Mucosa of rectum (tissue), 2 donors: ENCODE data around the gene UBALD1.
A peak's percentile ranks its signal among the peaks of the same experiment; 100 is the strongest.

Experiments
- H3K27ac ChIP-seq, 2 donors: one replicate each; pipeline ENCODE4 v1.7.0; 2013; ENCODE audit warnings: inconsistent platforms in 2 of 2, low read depth in 2 of 2, low read length in 2 of 2
- H3K27me3 ChIP-seq, 2 donors: one replicate each; pipeline ENCODE4 v1.7.0; 2013; ENCODE audit warnings: low read length in 2 of 2; ENCODE audit not compliant: control insufficient read depth in 2 of 2, insufficient read depth in 2 of 2
- H3K36me3 ChIP-seq, 2 donors: one replicate each; pipeline ENCODE4 v1.7.0; 2013; ENCODE audit warnings: low read length in 2 of 2; ENCODE audit not compliant: control insufficient read depth in 2 of 2, insufficient read depth in 2 of 2
- H3K4me1 ChIP-seq, 2 donors: one replicate each; pipeline ENCODE4 v1.7.0; 2013; ENCODE audit warnings: low read length in 2 of 2, mild to moderate bottlenecking in 1 of 2; ENCODE audit not compliant: control insufficient read depth in 2 of 2, insufficient read depth in 2 of 2
- H3K4me3 ChIP-seq, 2 donors: one replicate each; pipeline ENCODE4 v1.7.0; 2013; ENCODE audit warnings: low read length in 2 of 2
- H3K9ac ChIP-seq, 2 donors: one replicate each; pipeline ENCODE4 v1.7.0; 2013; ENCODE audit warnings: low read length in 2 of 2, low read depth in 1 of 2, mild to moderate bottlenecking in 1 of 2
- H3K9me3 ChIP-seq, 2 donors: one replicate each; pipeline ENCODE4 v1.7.0; 2013; ENCODE audit warnings: low read length in 2 of 2; ENCODE audit not compliant: control insufficient read depth in 2 of 2
- donor health status: healthy.
- donor health status: Normal muscosa, but diverticular disease.

Gene UBALD1

DNA sequence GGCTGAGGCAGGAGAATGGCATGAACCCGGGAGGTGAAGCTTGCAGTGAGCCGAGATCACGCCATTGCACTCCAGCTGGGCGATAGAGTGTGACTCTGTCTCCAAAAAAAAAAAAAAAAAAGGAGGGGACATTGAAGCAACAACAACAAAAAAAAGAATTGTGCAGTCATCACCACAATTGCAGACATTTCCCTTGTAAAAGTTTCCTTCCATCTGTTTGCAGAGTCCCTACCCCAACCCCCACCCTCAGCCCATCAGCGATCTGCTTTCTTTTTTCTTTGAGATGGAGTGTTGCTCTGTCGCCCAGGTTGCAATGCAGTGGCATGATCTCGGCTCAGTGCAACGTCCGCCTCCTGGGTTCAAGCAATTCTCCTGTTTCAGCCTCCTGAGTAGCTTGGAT lies 13.6 kb upstream of the UBALD1 start:
- Histone ChIP-seq H3K36me3 (peaks cover 0 to 5% of the 10 kb centered on the region in 2 donors), H3K4me1 (peaks cover 11 to 18% of the 10 kb centered on the region in 2 donors), H3K9me3 (no peaks in the 10 kb centered on the region), H3K27me3 (no peaks in the 10 kb centered on the region), H3K4me3 (no peak overlapping the region), H3K9ac (no peak overlapping the region), H3K27ac (no peak overlapping the region)

GRCh38 chr16:4626396-4626795 lies 11.7 kb upstream of the UBALD1 start:
- peaks cover 0 to 5% of the 10 kb centered on the region in 2 donors for H3K36me3 ChIP-seq
- H3K27ac ChIP-seq, result peak overlapping the region in 1 of 2 donors; percentile 96
- no peaks in the 10 kb centered on the region for H3K27me3 ChIP-seq
- peak overlapping the region in 1 of 2 donors; percentile 98 for H3K9ac ChIP-seq
- peaks cover 11 to 18% of the 10 kb centered on the region in 2 donors for H3K4me1 ChIP-seq
- no peaks in the 10 kb centered on the region for H3K9me3 ChIP-seq
- H3K4me3 ChIP-seq, result peak overlapping the region; percentile 90 to 96

DNA sequence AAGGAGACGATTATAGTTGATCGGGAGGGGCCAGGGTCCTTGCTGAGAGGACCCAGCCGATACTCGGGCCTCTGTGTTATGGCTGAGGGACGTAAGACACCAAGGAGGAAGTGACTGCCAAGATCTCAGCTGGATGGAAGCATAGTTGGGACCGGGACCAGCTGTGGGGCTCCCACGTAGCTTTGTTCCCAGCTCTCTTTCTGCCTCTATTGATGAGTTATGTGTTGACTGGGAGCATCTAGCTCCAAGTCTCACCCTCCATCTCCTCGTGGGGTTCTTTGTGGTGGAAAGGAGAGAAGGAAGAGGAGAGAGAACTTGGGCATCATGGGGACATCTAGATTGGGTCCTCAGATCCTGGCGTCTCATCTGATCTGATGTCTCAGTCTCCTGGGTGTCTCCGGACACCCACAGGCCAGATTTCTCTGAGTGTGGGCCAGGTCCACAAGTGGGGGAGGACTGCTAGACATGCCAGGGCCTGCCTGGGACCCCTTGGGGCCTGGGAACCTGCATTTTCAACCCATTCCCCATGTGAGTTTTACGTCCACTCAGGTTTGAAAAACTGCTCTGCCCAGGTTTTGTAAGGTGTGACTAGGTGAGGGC lies 11.0 kb upstream of the UBALD1 start:
- H3K4me3 ChIP-seq, result peak overlapping the region; percentile 90 to 96
- H3K4me1 ChIP-seq, result peaks cover 11 to 18% of the 10 kb centered on the region in 2 donors
- peak overlapping the region; percentile 84 to 98 for H3K9ac ChIP-seq
- H3K36me3 ChIP-seq, result peaks cover 0 to 5% of the 10 kb centered on the region in 2 donors
- peak overlapping the region; percentile 96 for H3K27ac ChIP-seq
- H3K9me3 ChIP-seq, result no peaks in the 10 kb centered on the region
- no peaks in the 10 kb centered on the region for H3K27me3 ChIP-seq

- Histone ChIP-seq H3K4me1 (peaks cover 11 to 18% of the 10 kb centered on the region in 2 donors), H3K27ac (peak overlapping the region; percentile 96), H3K9me3 (no peaks in the 10 kb centered on the region), H3K36me3 (peaks cover 0 to 5% of the 10 kb centered on the region in 2 donors), H3K9ac (peak overlapping the region; percentile 84 to 98), H3K27me3 (no peaks in the 10 kb centered on the region), H3K4me3 (peak overlapping the region; percentile 90 to 96)
Measured at GRCh38 chr16:4624827-4625559, 10.3 kb upstream of the UBALD1 start.

DNA sequence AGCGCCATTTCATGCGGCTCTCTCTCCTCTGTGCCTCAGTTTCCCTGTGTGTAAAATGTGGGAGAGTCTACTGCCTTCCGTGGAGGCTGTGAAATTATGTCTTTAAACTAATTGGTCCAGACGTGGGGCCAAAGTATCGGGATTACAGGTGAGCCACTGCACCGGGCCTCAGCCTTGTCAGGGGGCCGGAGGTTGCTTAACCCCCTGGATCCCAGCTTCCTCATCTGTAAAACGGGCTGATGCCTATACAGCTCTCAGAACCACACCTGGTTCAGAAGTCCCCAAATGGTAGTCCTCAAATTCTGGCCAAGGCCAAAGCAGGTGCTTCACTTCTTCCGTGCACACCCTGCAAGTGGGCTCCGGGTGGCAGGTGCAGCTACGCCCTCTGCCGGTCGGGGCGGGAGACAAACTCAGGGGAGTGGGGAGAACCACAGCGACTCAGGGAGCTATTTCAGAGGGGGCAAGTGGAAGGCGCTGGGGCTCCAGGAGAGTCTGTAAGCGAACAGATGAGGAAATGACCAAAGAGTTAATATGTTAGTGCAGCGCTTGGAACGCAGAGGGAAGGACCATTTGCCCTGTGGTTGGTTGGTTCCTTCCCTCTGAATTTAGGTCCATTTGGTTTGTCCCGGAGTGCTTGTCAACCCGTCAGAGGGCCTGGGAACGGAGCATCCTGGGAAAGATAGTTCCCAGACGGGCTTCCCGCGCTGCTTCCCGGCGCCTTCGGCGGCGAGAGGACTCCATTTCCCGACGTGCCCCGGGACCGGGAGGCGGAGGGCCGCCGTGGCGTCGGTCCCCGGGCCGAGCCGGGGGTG lies 9.5 kb upstream of the UBALD1 start, which contains the start of gene MGRN1:
MGRN1 (plus strand) TSS at position 812 of the 812 bp plus-strand sequence. CDS start 135 bp downstream, outside the sequence.
- peak within 1 kb of the TSS; percentile 84 to 98 for H3K9ac ChIP-seq
- H3K9me3 ChIP-seq, result no peaks in the 10 kb centered on the region
- no peaks in the 10 kb centered on the region for H3K27me3 ChIP-seq
- H3K27ac ChIP-seq, result peak within 1 kb of the TSS; percentile 96
- H3K4me3 ChIP-seq, result peak within 1 kb of the TSS; percentile 90 to 96
- H3K36me3 ChIP-seq, result peaks cover 0 to 5% of the 10 kb centered on the region in 2 donors
- H3K4me1 ChIP-seq, result peaks cover 11 to 18% of the 10 kb centered on the region in 2 donors

- peak overlapping the region in 1 of 2 donors; percentile 73 for H3K9ac ChIP-seq
- H3K9me3 ChIP-seq, result no peaks in the 10 kb centered on the region
- H3K4me1 ChIP-seq, result peaks cover 15 to 18% of the 10 kb centered on the region in 2 donors
- peaks cover 0 to 5% of the 10 kb centered on the region in 2 donors for H3K36me3 ChIP-seq
- no peaks in the 10 kb centered on the region for H3K27me3 ChIP-seq
- peak overlapping the region in 1 of 2 donors; percentile 90 for H3K4me3 ChIP-seq
- peak overlapping the region in 1 of 2 donors; percentile 96 for H3K27ac ChIP-seq
Measured at GRCh38 chr16:4623593-4623992, 8.9 kb upstream of the UBALD1 start.

GRCh38 chr16:4618645-4619418 lies 4.1 kb upstream of the UBALD1 start:
- H3K9me3 ChIP-seq, result no peaks in the 10 kb centered on the region
- peaks cover 20 to 25% of the 10 kb centered on the region in 2 donors for H3K4me1 ChIP-seq
- no peaks in the 10 kb centered on the region for H3K36me3 ChIP-seq
- no peaks in the 10 kb centered on the region for H3K27me3 ChIP-seq
- peak overlapping the region in 1 of 2 donors; percentile 23 for H3K27ac ChIP-seq
- no peak overlapping the region for H3K4me3 ChIP-seq
- no peak overlapping the region for H3K9ac ChIP-seq

- H3K4me1 ChIP-seq, result peaks cover 30 to 34% of the 10 kb centered on the region in 2 donors
- H3K9ac ChIP-seq, result no peak overlapping the region
- no peaks in the 10 kb centered on the region for H3K27me3 ChIP-seq
- no peaks in the 10 kb centered on the region for H3K9me3 ChIP-seq
- no peaks in the 10 kb centered on the region for H3K36me3 ChIP-seq
- no peak overlapping the region for H3K27ac ChIP-seq
- H3K4me3 ChIP-seq, result no peak overlapping the region
Measured at GRCh38 chr16:4617880-4618279, 3.2 kb upstream of the UBALD1 start.

DNA sequence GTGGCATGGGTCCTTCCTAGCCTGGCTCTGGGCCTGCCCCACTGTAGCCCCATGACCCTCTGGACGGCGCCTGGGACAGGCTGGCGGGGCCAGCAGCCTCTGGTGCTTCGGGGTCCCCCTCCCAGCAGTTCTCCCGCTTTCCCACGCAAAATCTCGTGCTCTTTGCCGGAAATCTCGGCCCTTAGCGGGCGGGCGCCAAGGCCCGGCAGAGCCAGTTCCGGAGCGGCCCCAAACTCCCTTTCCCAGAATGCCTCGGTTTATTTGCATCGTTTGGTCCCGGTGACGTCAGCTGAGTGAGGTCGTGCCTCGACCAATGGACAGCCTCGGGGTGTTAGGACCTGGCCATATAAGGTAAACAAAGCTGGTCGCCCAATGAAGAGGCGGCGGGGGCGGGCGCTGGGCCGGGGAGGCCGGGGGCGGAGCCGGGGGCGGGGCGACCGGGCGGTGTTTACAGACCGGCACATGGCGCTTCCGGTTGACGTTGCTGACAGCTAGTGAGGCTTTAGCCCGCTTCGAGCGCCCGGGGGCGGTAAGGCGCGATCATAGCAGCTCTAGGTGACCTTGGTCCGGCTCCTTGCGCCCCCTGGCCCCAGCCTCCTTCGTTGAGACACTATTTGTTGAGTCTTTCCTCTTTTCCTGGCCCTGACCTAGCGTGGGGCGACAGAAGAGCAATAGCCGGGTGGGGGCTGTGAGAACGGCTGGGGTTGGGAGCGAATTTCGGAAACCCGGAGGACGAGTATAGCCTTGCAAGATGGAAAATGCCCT lies 1.5 kb upstream of the UBALD1 start:
- peak overlapping the region; percentile 98 to 99 for H3K9ac ChIP-seq
- peak overlapping the region; percentile 99 to 100 for H3K27ac ChIP-seq
- no peaks in the 10 kb centered on the region for H3K9me3 ChIP-seq
- no peaks in the 10 kb centered on the region for H3K27me3 ChIP-seq
- H3K4me3 ChIP-seq, result peak overlapping the region; percentile 82 to 94
- no peaks in the 10 kb centered on the region for H3K36me3 ChIP-seq
- peaks cover 33 to 37% of the 10 kb centered on the region in 2 donors for H3K4me1 ChIP-seq
